Measurements from ENCODE around the gene PRDM5. TPM values are rescaled to one million over a fixed set of nuclear protein-coding genes. Genes with fewer than 3 reads are reported as not detected.

The PRDM5 gene
- total RNA-seq, 2 donors from 2014 or later = 9.6 to 36.3 TPM

DNA sequence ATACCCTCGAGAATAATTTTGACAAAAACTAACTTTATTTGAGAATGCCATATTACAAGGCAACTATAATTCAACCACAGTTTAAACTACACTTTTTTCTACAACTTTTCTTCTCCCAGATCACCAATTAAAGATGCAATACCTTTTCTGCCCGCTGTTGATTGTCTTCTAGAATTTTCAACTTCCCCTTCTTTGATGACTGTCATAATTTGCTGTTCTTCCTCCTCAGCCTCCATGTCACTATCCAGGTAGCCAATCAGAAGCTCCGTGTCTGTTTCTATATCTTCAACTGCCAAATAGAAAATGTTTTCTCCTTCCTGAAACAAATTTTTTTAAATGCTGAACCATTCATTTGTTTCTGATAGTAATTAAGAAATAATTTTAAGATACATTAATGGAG lies 101.5 kb downstream of the PRDM5 start:
- DNase-seq (no peak), ATAC-seq (no peak)
- no peak for TF ChIP-seq POLR2A (IDR thresholded peaks at IDR 0.05)
- TF ChIP-seq, protein P1, sequence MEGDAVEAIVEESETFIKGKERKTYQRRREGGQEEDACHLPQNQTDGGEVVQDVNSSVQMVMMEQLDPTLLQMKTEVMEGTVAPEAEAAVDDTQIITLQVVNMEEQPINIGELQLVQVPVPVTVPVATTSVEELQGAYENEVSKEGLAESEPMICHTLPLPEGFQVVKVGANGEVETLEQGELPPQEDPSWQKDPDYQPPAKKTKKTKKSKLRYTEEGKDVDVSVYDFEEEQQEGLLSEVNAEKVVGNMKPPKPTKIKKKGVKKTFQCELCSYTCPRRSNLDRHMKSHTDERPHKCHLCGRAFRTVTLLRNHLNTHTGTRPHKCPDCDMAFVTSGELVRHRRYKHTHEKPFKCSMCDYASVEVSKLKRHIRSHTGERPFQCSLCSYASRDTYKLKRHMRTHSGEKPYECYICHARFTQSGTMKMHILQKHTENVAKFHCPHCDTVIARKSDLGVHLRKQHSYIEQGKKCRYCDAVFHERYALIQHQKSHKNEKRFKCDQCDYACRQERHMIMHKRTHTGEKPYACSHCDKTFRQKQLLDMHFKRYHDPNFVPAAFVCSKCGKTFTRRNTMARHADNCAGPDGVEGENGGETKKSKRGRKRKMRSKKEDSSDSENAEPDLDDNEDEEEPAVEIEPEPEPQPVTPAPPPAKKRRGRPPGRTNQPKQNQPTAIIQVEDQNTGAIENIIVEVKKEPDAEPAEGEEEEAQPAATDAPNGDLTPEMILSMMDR (IDR thresholded peaks at IDR 0.05) = no peak
- Histone ChIP-seq H3K4me3 (no peak overlapping the region), H3K4me1 (no peaks in the 10 kb centered on the region), H3K27me3 (no peaks in the 10 kb centered on the region), H3K9me3 (no peaks in the 10 kb centered on the region), H3K36me3 (replicated peaks in 1 of 2; ENCODE audit: insufficient read depth in 1 of 2, low read depth in 2 of 2) (no peaks in the 10 kb centered on the region), H3K27ac (no peak overlapping the region)
- 87 to 88% methylated on average over 3 of the region's 3 CpGs for WGBS, 2 donors
- intact Hi-C loops (cut with DNase I) = no loop called here

DNA sequence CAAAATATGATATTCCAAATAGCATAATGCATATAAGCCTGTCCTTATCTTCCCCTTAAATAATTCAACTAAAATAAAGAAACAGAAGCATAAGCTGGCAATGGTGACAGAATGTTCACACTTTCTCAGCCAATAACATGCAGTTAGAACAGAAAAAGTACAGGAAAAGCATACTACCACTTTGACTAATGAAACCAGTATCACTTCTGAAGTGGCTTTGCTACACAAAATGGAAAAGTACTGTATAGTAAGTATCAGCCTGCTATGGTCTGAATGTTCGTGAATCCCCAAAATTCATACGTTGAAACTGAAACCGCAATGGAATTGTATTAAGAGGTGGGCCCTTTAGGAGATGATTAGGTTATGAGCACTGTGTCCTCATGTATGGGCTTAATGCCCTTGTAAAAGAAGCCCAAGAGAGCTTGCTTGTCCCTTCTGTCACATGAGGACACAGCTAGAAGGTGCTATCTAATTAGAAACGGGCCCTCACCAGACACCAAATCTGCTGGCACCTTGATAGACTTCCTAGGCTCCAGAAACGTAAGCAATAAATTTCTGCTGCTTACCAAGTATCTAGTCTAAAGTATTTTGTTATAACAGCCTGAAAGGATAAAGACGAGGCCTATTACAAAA lies 102.6 kb downstream of the PRDM5 start:
- no peaks in the 10 kb centered on the region for H3K4me1 ChIP-seq
- TF ChIP-seq POLR2A (IDR thresholded peaks at IDR 0.05) = no peak
- TF ChIP-seq, protein P1 (IDR thresholded peaks at IDR 0.05) = no peak
- 87 to 91% methylated on average over 6 of the region's 6 CpGs for WGBS, 2 donors
- no peaks in the 10 kb centered on the region for H3K9me3 ChIP-seq
- DNase-seq = no peak
- no peaks in the 10 kb centered on the region for H3K27me3 ChIP-seq
- intact Hi-C loops (cut with DNase I) = no loop called here
- no peak for ATAC-seq
- H3K36me3 ChIP-seq (replicated peaks in 1 of 2; ENCODE audit: insufficient read depth in 1 of 2, low read depth in 2 of 2) = no peaks in the 10 kb centered on the region
- H3K4me3 ChIP-seq = no peak overlapping the region
- no peak overlapping the region for H3K27ac ChIP-seq

- ATAC-seq = no peak
- Histone ChIP-seq H3K4me1 (no peaks in the 10 kb centered on the region), H3K9me3 (no peaks in the 10 kb centered on the region), H3K27ac (no peak overlapping the region), H3K36me3 (replicated peaks in 1 of 2; ENCODE audit: insufficient read depth in 1 of 2, low read depth in 2 of 2) (no peaks in the 10 kb centered on the region), H3K27me3 (no peaks in the 10 kb centered on the region), H3K4me3 (no peak overlapping the region)
- no peak for TF ChIP-seq POLR2A (IDR thresholded peaks at IDR 0.05)
- TF ChIP-seq, protein P1 (IDR thresholded peaks at IDR 0.05) = no peak
- no peak for DNase-seq
- intact Hi-C loops (cut with DNase I) = no loop called here
- 82 to 88% methylated on average over 13 of the region's 13 CpGs for WGBS, 2 donors
Measured at GRCh38 chr4:120816296-120816965, 106.1 kb downstream of the PRDM5 start.

- Histone ChIP-seq H3K36me3 (replicated peaks in 1 of 2; ENCODE audit: insufficient read depth in 1 of 2, low read depth in 2 of 2) (no peaks in the 10 kb centered on the region), H3K27ac (no peak overlapping the region), H3K27me3 (no peaks in the 10 kb centered on the region), H3K4me1 (no peaks in the 10 kb centered on the region), H3K4me3 (no peak overlapping the region), H3K9me3 (no peaks in the 10 kb centered on the region)
- ATAC-seq (no peak), DNase-seq (no peak)
- intact Hi-C loops (cut with DNase I) = no loop called here
- TF ChIP-seq, protein P1 (IDR thresholded peaks at IDR 0.05) = no peak
- no peak for TF ChIP-seq POLR2A (IDR thresholded peaks at IDR 0.05)
- 96 to 100% methylated on average over 2 of the region's 2 CpGs for WGBS, 2 donors
Measured at GRCh38 chr4:120815361-120815760, 107.2 kb downstream of the PRDM5 start.

- TF ChIP-seq, protein P1 (IDR thresholded peaks at IDR 0.05) = no peak
- TF ChIP-seq POLR2A (IDR thresholded peaks at IDR 0.05) = no peak
- intact Hi-C loops (cut with DNase I) = no loop called here
- WGBS, 2 donors = 85 to 90% methylated on average over 2 of the region's 2 CpGs
Measured at GRCh38 chr4:120814886-120815285, 107.6 kb downstream of the PRDM5 start.

More at GRCh38 chr4:120814886-120815285, 107.6 kb downstream of the PRDM5 start:
- H3K36me3 ChIP-seq (replicated peaks in 1 of 2; ENCODE audit: insufficient read depth in 1 of 2, low read depth in 2 of 2) = no peaks in the 10 kb centered on the region
- H3K4me3 ChIP-seq = no peak overlapping the region
- DNase-seq = no peak
- no peaks in the 10 kb centered on the region for H3K27me3 ChIP-seq
- ATAC-seq = no peak
- no peaks in the 10 kb centered on the region for H3K4me1 ChIP-seq
- H3K9me3 ChIP-seq = no peaks in the 10 kb centered on the region
- no peak overlapping the region for H3K27ac ChIP-seq

Data from body of pancreas (tissue), 4 donors.